Type B pancreatic cell (in vitro differentiated cells): ENCODE measurements around the gene OR8J3. TPM values are rescaled to one million over a fixed set of nuclear protein-coding genes. Genes with fewer than 3 reads are reported as not detected.

ENCODE experiments used
- DNase-seq: peaks from one replicate; pipeline ENCODE4 v3.0.0; 2021; ENCODE audit warnings: mixed read lengths; ENCODE audit not compliant: unreplicated experiment; ENCODE audit errors: extremely low spot score
- H3K27ac Mint-ChIP-seq: 2 replicates; pipeline ENCODE4 v1.8.0; 2021; ENCODE audit warnings: mild to moderate bottlenecking, mixed read lengths
- H3K27me3 Mint-ChIP-seq: 2 replicates; pipeline ENCODE4 v1.8.0; 2021; ENCODE audit warnings: mixed read lengths
- H3K36me3 Mint-ChIP-seq: 2 replicates; pipeline ENCODE4 v1.8.0; 2021; ENCODE audit warnings: mixed read lengths
- H3K4me1 Mint-ChIP-seq: one replicate; pipeline ENCODE4 v1.8.0; 2021; ENCODE audit warnings: mixed read lengths; ENCODE audit not compliant: unreplicated experiment
- H3K4me3 Mint-ChIP-seq: 2 replicates; pipeline ENCODE4 v1.8.0; 2021; ENCODE audit warnings: mild to moderate bottlenecking, mixed read lengths
- H3K9me3 Mint-ChIP-seq: 2 replicates; pipeline ENCODE4 v1.8.0; 2021; ENCODE audit warnings: mixed read lengths
- long read RNA-seq: library from polyadenylated mRNA; unstranded; transcript quantifications from one replicate; pipeline ENCODE4 v2.0.0, GENCODE V29; 2020
- total RNA-seq: library from RNA; stranded (reverse); gene quantifications from 2 replicates; pipeline ENCODE4 v1.2.1, GENCODE V29; 2021; ENCODE audit warnings: low replicate concordance
- TF ChIP-seq, protein P1 (sequence below): fragments of 200-600 bp; sonication (generic); conservative IDR thresholded peaks from 2 replicates; pipeline ENCODE4 v1.5.0; 2021; ENCODE audit warnings: antibody characterized with exemption, mild to moderate bottlenecking

The OR8J3 gene, protein sequence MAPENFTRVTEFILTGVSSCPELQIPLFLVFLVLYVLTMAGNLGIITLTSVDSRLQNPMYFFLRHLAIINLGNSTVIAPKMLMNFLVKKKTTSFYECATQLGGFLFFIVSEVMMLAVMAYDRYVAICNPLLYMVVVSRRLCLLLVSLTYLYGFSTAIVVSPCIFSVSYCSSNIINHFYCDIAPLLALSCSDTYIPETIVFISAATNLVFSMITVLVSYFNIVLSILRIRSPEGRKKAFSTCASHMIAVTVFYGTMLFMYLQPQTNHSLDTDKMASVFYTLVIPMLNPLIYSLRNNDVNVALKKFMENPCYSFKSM
- not detected in 2 replicates for total RNA-seq
- long read RNA-seq, result 0 reads

DNA sequence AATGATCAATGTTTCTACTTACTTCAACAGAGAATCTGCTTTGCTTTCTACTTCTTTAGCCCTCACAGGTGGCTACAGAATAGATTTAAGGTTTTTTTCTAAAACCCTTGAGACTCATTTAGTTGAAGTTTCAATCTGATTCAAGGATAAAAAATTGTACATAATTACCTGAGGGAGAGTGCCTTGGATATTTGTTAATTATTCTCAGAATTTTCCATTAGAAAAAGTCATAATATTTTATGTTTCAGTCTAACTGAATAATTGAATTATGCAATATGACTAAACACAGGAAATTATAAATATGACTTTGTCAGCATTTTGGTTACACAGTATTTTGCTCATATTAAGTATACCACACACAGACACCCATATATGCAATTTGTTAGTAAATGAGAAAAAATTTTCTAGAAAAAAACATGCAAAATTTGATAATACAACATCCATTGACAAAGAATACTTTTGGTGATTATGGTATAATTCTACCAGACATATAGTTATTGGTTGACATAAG is at the start of gene OR8J3:
Gene OR8J3, minus strand, starts transcription at position 51 of the 511 bp plus-strand sequence. CDS start 2,483 bp downstream, outside the sequence.
- TF ChIP-seq, protein P1, sequence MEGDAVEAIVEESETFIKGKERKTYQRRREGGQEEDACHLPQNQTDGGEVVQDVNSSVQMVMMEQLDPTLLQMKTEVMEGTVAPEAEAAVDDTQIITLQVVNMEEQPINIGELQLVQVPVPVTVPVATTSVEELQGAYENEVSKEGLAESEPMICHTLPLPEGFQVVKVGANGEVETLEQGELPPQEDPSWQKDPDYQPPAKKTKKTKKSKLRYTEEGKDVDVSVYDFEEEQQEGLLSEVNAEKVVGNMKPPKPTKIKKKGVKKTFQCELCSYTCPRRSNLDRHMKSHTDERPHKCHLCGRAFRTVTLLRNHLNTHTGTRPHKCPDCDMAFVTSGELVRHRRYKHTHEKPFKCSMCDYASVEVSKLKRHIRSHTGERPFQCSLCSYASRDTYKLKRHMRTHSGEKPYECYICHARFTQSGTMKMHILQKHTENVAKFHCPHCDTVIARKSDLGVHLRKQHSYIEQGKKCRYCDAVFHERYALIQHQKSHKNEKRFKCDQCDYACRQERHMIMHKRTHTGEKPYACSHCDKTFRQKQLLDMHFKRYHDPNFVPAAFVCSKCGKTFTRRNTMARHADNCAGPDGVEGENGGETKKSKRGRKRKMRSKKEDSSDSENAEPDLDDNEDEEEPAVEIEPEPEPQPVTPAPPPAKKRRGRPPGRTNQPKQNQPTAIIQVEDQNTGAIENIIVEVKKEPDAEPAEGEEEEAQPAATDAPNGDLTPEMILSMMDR, result no peak
- Mint-ChIP-seq H3K9me3 (no peaks in the 10 kb centered on the region), H3K27ac (no peak within 1 kb of the TSS), H3K36me3 (no peaks in the 10 kb centered on the region), H3K27me3 (no peaks in the 10 kb centered on the region), H3K4me3 (no peak within 1 kb of the TSS), H3K4me1 (no peaks in the 10 kb centered on the region)
- DNase-seq, result no peak

DNA sequence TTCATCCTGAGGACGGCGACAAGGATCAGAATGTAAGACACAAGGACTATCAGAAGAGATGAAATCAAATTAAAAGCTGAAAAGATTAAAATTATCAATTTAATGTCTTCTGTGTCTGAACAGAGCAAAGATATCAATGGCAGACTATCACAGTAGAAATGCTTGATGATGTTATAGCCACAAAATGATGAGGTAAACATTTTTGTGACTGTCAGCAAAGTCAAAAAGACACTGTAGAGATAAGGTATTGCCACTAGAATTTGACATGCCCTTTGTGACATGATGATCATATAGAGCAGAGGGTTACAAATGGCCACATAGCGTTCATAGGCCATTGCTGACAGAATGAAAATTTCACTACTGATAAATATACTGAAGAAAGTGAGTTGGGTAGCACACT is 48.6 kb upstream of the OR8J3 start:
- H3K27ac Mint-ChIP-seq, result no peak overlapping the region
- H3K4me1 Mint-ChIP-seq, result no peaks in the 10 kb centered on the region
- no peaks in the 10 kb centered on the region for H3K27me3 Mint-ChIP-seq
- TF ChIP-seq, protein P1, result no peak
- H3K4me3 Mint-ChIP-seq, result no peak overlapping the region
- no peaks in the 10 kb centered on the region for H3K36me3 Mint-ChIP-seq
- H3K9me3 Mint-ChIP-seq, result no peaks in the 10 kb centered on the region
- no peak for DNase-seq

DNA sequence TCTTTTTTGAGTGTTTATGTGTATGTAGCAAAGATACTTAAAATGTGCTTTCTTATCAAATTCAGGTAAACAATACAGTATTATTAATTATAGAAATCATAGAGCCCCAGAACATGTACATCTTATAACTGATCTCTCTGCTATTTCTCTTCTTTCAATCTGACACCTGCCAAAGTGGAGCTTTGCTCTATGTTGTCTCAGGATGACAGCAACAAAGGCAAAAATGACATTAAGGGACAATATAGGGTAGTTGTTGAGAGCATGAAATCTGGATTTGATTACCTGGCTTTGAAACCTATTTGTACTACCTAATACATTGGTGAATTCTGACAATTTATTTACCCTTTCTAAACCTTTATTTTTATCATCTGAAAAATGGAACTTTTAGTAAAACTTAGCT is 43.5 kb upstream of the OR8J3 start:
- H3K27ac Mint-ChIP-seq, result no peak overlapping the region

DNA sequence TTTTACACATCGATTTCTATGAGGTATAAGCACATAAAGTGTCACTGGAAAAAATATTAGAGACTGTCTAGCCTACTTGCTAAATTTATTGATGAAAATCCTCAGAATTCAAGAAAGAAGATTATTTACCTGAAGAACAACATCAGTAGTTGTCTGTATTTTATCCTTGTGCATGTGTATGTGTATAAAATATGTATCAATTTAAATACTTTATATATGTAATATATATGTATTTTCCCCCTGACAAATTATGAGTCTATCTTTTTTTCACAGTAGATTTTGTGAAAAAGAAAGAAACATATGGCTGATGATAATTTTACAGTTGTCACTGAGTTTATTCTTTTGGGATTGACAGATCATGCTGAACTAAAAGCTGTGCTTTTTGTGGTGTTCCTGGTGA is 36.3 kb upstream of the OR8J3 start, which contains the start of gene OR5J2:
Gene OR5J2, plus strand, starts transcription at position 301 of the 400 bp plus-strand sequence. Its CDS starts 0 bp downstream, at position 301.
- Mint-ChIP-seq H3K36me3 (no peaks in the 10 kb centered on the region), H3K4me1 (no peaks in the 10 kb centered on the region)

More for the DNA sequence above, 43.5 kb upstream of the OR8J3 start:
- Mint-ChIP-seq H3K27me3 (no peaks in the 10 kb centered on the region), H3K4me1 (no peaks in the 10 kb centered on the region), H3K4me3 (no peak overlapping the region), H3K36me3 (no peaks in the 10 kb centered on the region), H3K9me3 (no peaks in the 10 kb centered on the region)
- DNase-seq, result no peak
- TF ChIP-seq, protein P1, result no peak

GRCh38 chr11:56172256-56172830 is 32.3 kb upstream of the OR8J3 start:
- no peak overlapping the region for H3K4me3 Mint-ChIP-seq
- no peaks in the 10 kb centered on the region for H3K36me3 Mint-ChIP-seq
- H3K27me3 Mint-ChIP-seq, result no peaks in the 10 kb centered on the region
- H3K4me1 Mint-ChIP-seq, result no peaks in the 10 kb centered on the region
- TF ChIP-seq, protein P1, result no peak
- no peak overlapping the region for H3K27ac Mint-ChIP-seq
- DNase-seq, result no peak
- H3K9me3 Mint-ChIP-seq, result no peaks in the 10 kb centered on the region

More for the DNA sequence above, 36.3 kb upstream of the OR8J3 start, which contains the start of gene OR5J2:
- no peaks in the 10 kb centered on the region for H3K27me3 Mint-ChIP-seq
- TF ChIP-seq, protein P1, result no peak
- no peak within 1 kb of the TSS for H3K27ac Mint-ChIP-seq
- DNase-seq, result no peak
- H3K4me3 Mint-ChIP-seq, result no peak within 1 kb of the TSS
- no peaks in the 10 kb centered on the region for H3K9me3 Mint-ChIP-seq
